Activated T-cell treated with anti-CD3 and anti-CD28 coated beads, Interleukin-2, amount 50 U/mL, for 72 hours (primary cell): ENCODE results near the gene OPCML. TPM values are rescaled to one million over a fixed set of nuclear protein-coding genes. Genes with fewer than 3 reads are reported as not detected.

Experiments used
- ATAC-seq, 2 donors: fragments of 150-1000 bp; cut with Tn5 transposase; replicated peaks in 1 of 2; 2 replicates each; pipeline ENCODE4 v1.10.0; 2021; ENCODE audit warnings: moderate library complexity in 2 of 2, mild to moderate bottlenecking in 1 of 2
- DNase-seq, 2 donors: peaks; one replicate each; pipeline ENCODE4 v3.0.0; 2021 to 2022; ENCODE audit warnings: mixed read lengths in 1 of 2
- H3K27ac Mint-ChIP-seq: one replicate; pipeline ENCODE4 v1.8.0; 2022; ENCODE audit warnings: mild to moderate bottlenecking, moderate library complexity, mixed read lengths
- H3K27me3 Mint-ChIP-seq: one replicate; pipeline ENCODE4 v1.8.0; 2022; ENCODE audit warnings: low read depth, mixed read lengths
- H3K36me3 Mint-ChIP-seq, 2 donors: one replicate each; pipeline ENCODE4 v1.8.0; 2022; ENCODE audit warnings: mixed read lengths in 2 of 2, mild to moderate bottlenecking in 1 of 2; ENCODE audit not compliant: insufficient read depth in 2 of 2
- H3K4me1 Mint-ChIP-seq: one replicate; pipeline ENCODE4 v1.8.0; 2022; ENCODE audit warnings: low read depth, mixed read lengths
- H3K4me3 Mint-ChIP-seq, 2 donors: one replicate each; pipeline ENCODE4 v1.8.0; 2022; ENCODE audit warnings: mild to moderate bottlenecking in 2 of 2, mixed read lengths in 2 of 2, moderate library complexity in 2 of 2
- H3K9me3 Mint-ChIP-seq, 2 donors: one replicate each; pipeline ENCODE4 v1.8.0; 2022; ENCODE audit warnings: mixed read lengths in 2 of 2
- total RNA-seq, 2 donors: library from RNA; stranded (reverse); gene quantifications; one replicate each; pipeline ENCODE4 v1.2.3, GENCODE V29; 2022

The OPCML gene
- total RNA-seq, 2 donors from 2014 or later = not detected

GRCh38 chr11:132771746-132772145, 760.6 kb downstream of the OPCML start:
- Mint-ChIP-seq H3K4me1 (no peaks in the 10 kb centered on the region), H3K9me3 (peaks cover 0 to 2% of the 10 kb centered on the region in 2 donors), H3K27me3 (peaks cover 6% of the 10 kb centered on the region), H3K4me3 (no peak overlapping the region), H3K27ac (no peak overlapping the region), H3K36me3 (no peaks in the 10 kb centered on the region)
- no peak for ATAC-seq
- no peak for DNase-seq

- peaks cover 6% of the 10 kb centered on the region for H3K27me3 Mint-ChIP-seq
- DNase-seq (no peak), ATAC-seq (no peak)
- H3K4me1 Mint-ChIP-seq = no peaks in the 10 kb centered on the region
- H3K4me3 Mint-ChIP-seq = no peak overlapping the region
- no peaks in the 10 kb centered on the region for H3K36me3 Mint-ChIP-seq
- no peak overlapping the region for H3K27ac Mint-ChIP-seq
- H3K9me3 Mint-ChIP-seq = no peaks in the 10 kb centered on the region
These were observed 761.3 kb downstream of the OPCML start for GRCh38 chr11:132770829-132771530.

- Mint-ChIP-seq H3K36me3 (peaks cover 2 to 5% of the 10 kb centered on the region in 2 donors), H3K9me3 (peaks cover 8 to 13% of the 10 kb centered on the region in 2 donors), H3K27ac (no peak overlapping the region), H3K27me3 (no peaks in the 10 kb centered on the region), H3K4me3 (no peak overlapping the region), H3K4me1 (no peaks in the 10 kb centered on the region)
- ATAC-seq (no peak), DNase-seq (no peak)
These were observed 768.8 kb downstream of the OPCML start for GRCh38 chr11:132763503-132763902.

GRCh38 chr11:132755934-132756333, 776.4 kb downstream of the OPCML start:
- Mint-ChIP-seq H3K9me3 (peaks cover 2 to 17% of the 10 kb centered on the region in 2 donors), H3K36me3 (peaks cover 0 to 2% of the 10 kb centered on the region in 2 donors), H3K4me1 (no peaks in the 10 kb centered on the region), H3K27me3 (no peaks in the 10 kb centered on the region), H3K4me3 (no peak overlapping the region), H3K27ac (no peak overlapping the region)
- DNase-seq (no peak), ATAC-seq (no peak)

GRCh38 chr11:132751516-132752250, 780.6 kb downstream of the OPCML start:
- DNase-seq (no peak), ATAC-seq (no peak)
- H3K4me3 Mint-ChIP-seq = no peak overlapping the region
- no peak overlapping the region for H3K27ac Mint-ChIP-seq
- H3K4me1 Mint-ChIP-seq = no peaks in the 10 kb centered on the region
- no peaks in the 10 kb centered on the region for H3K27me3 Mint-ChIP-seq
- peaks cover 0 to 2% of the 10 kb centered on the region in 2 donors for H3K36me3 Mint-ChIP-seq
- peaks cover 0 to 10% of the 10 kb centered on the region in 2 donors for H3K9me3 Mint-ChIP-seq

- Mint-ChIP-seq H3K4me3 (no peak overlapping the region), H3K9me3 (peaks cover 0 to 10% of the 10 kb centered on the region in 2 donors), H3K36me3 (peaks cover 0 to 2% of the 10 kb centered on the region in 2 donors)
These were observed 786.0 kb downstream of the OPCML start for GRCh38 chr11:132746305-132746704.

GRCh38 chr11:132745306-132745705, 787.0 kb downstream of the OPCML start:
- DNase-seq (no peak), ATAC-seq (no peak)
- Mint-ChIP-seq H3K9me3 (peaks cover 0 to 7% of the 10 kb centered on the region in 2 donors), H3K27ac (no peak overlapping the region), H3K4me1 (no peaks in the 10 kb centered on the region), H3K27me3 (no peaks in the 10 kb centered on the region), H3K36me3 (peaks cover 0 to 2% of the 10 kb centered on the region in 2 donors), H3K4me3 (no peak overlapping the region)

More at GRCh38 chr11:132746305-132746704, 786.0 kb downstream of the OPCML start:
- H3K27me3 Mint-ChIP-seq = no peaks in the 10 kb centered on the region
- ATAC-seq (no peak), DNase-seq (no peak)
- no peaks in the 10 kb centered on the region for H3K4me1 Mint-ChIP-seq
- H3K27ac Mint-ChIP-seq = no peak overlapping the region

- Mint-ChIP-seq H3K27me3 (no peaks in the 10 kb centered on the region), H3K4me3 (no peak overlapping the region), H3K36me3 (peaks cover 0 to 2% of the 10 kb centered on the region in 2 donors), H3K9me3 (peaks cover 0 to 7% of the 10 kb centered on the region in 2 donors), H3K27ac (no peak overlapping the region), H3K4me1 (no peaks in the 10 kb centered on the region)
- DNase-seq = no peak
- no peak for ATAC-seq
These were observed 787.5 kb downstream of the OPCML start for GRCh38 chr11:132744771-132745170.

GRCh38 chr11:132743601-132744000, 788.7 kb downstream of the OPCML start:
- DNase-seq = no peak
- no peaks in the 10 kb centered on the region for H3K27me3 Mint-ChIP-seq
- H3K9me3 Mint-ChIP-seq = peaks cover 0 to 7% of the 10 kb centered on the region in 2 donors
- H3K4me3 Mint-ChIP-seq = no peak overlapping the region
- no peak for ATAC-seq
- peaks cover 0 to 2% of the 10 kb centered on the region in 2 donors for H3K36me3 Mint-ChIP-seq
- H3K27ac Mint-ChIP-seq = no peak overlapping the region
- no peaks in the 10 kb centered on the region for H3K4me1 Mint-ChIP-seq

- Mint-ChIP-seq H3K27ac (no peak overlapping the region), H3K4me3 (no peak overlapping the region), H3K27me3 (no peaks in the 10 kb centered on the region), H3K36me3 (peaks cover 0 to 2% of the 10 kb centered on the region in 2 donors), H3K4me1 (no peaks in the 10 kb centered on the region), H3K9me3 (peaks cover 0 to 2% of the 10 kb centered on the region in 2 donors)
- ATAC-seq = no peak
- DNase-seq = no peak
These were observed 789.4 kb downstream of the OPCML start for GRCh38 chr11:132742929-132743328.

GRCh38 chr11:132734217-132734616, 798.1 kb downstream of the OPCML start:
- no peak overlapping the region for H3K4me3 Mint-ChIP-seq
- peak; percentile 57 to 96 for ATAC-seq
- DNase-seq = peak in 1 of 2 donors; percentile 6

GRCh38 chr11:132728026-132728425, 804.3 kb downstream of the OPCML start:
- DNase-seq = no peak
- H3K4me3 Mint-ChIP-seq = no peak overlapping the region
- peaks cover 5 to 7% of the 10 kb centered on the region in 2 donors for H3K9me3 Mint-ChIP-seq
- no peaks in the 10 kb centered on the region for H3K4me1 Mint-ChIP-seq
- ATAC-seq = no peak
- no peaks in the 10 kb centered on the region for H3K27me3 Mint-ChIP-seq
- no peak overlapping the region for H3K27ac Mint-ChIP-seq
- H3K36me3 Mint-ChIP-seq = peaks cover 0 to 3% of the 10 kb centered on the region in 2 donors

More at GRCh38 chr11:132734217-132734616, 798.1 kb downstream of the OPCML start:
- H3K27me3 Mint-ChIP-seq = no peaks in the 10 kb centered on the region
- no peak overlapping the region for H3K27ac Mint-ChIP-seq
- no peaks in the 10 kb centered on the region for H3K4me1 Mint-ChIP-seq
- peaks cover 2% of the 10 kb centered on the region in 2 donors for H3K9me3 Mint-ChIP-seq
- no peaks in the 10 kb centered on the region for H3K36me3 Mint-ChIP-seq

- Mint-ChIP-seq H3K27ac (no peak overlapping the region), H3K4me1 (peaks cover 19% of the 10 kb centered on the region), H3K9me3 (peaks cover 5% of the 10 kb centered on the region in 2 donors), H3K4me3 (no peak overlapping the region), H3K36me3 (peaks cover 0 to 3% of the 10 kb centered on the region in 2 donors), H3K27me3 (no peaks in the 10 kb centered on the region)
- ATAC-seq = no peak
- DNase-seq = no peak
These were observed 810.8 kb downstream of the OPCML start for GRCh38 chr11:132721526-132721925.
